IPS DF 6.9 (cell line): Measurements from ENCODE around the gene SRSF6.
A peak's percentile ranks its signal among the peaks of the same experiment; 100 is the strongest.
"Not testable (repeated sequence)": the region's sequence is repeated elsewhere in the genome, so short reads cannot be mapped to it uniquely, and the experiment has no call there.

Experiments used
- DNase-seq: peaks from one replicate; pipeline ENCODE4 v3.0.0-alpha.2; 2013; ENCODE audit warnings: low read depth, low spot score
- H3K27ac ChIP-seq: one replicate; pipeline ENCODE4 v1.5.1; 2013; ENCODE audit warnings: low read length, control low read depth
- H3K27me3 ChIP-seq: 2 replicates; pipeline ENCODE4 v1.6.1; 2013; ENCODE audit warnings: mild to moderate bottlenecking, low read length; ENCODE audit not compliant: control insufficient read depth, insufficient read depth
- H3K36me3 ChIP-seq: 2 replicates; pipeline ENCODE4 v1.6.1; 2013; ENCODE audit warnings: low read length; ENCODE audit not compliant: control insufficient read depth, insufficient read depth
- H3K4me1 ChIP-seq: 2 replicates; pipeline ENCODE4 v1.6.1; 2013; ENCODE audit warnings: low read length; ENCODE audit not compliant: control insufficient read depth, insufficient read depth
- H3K4me3 ChIP-seq: 2 replicates; pipeline ENCODE4 v1.5.1; 2013; ENCODE audit warnings: mild to moderate bottlenecking, low read length
- H3K9me3 ChIP-seq: 2 replicates; pipeline ENCODE4 v1.6.1; 2013; ENCODE audit warnings: low read length, inconsistent platforms; ENCODE audit not compliant: control insufficient read depth, insufficient read depth
- whole genome bisulfite sequencing: extraction: QIAGEN DNeasy Blood & Tissue Kit; methylation state at CpG from one replicate; pipeline ENCODE4 v1.1.7; 2013; ENCODE audit warnings: mixed read lengths, missing lambda C conversion rate; ENCODE audit not compliant: insufficient read length, insufficient coverage; 5-methylcytosine and 5-hydroxymethylcytosine counted together

Gene SRSF6

GRCh38 chr20:43457640-43458421 is at the start of gene SRSF6:
Gene SRSF6, plus strand, starts transcription at chr20:43457896. Its CDS starts 138 bp downstream, at chr20:43458034.
- WGBS = no CpG with 5 or more reads among the region's 101 CpGs
- Histone ChIP-seq H3K36me3 (peaks cover 16% of the 10 kb centered on the region; the same call in 1 of the 2 replicates), H3K27me3 (no peaks in the 10 kb centered on the region), H3K9me3 (no peaks in the 10 kb centered on the region), H3K27ac (no peak within 1 kb of the TSS), H3K4me1 (no peaks in the 10 kb centered on the region), H3K4me3 (peak within 1 kb of the TSS; percentile 66)
- DNase-seq = no peak

GRCh38 chr20:43408848-43409576 is 48.7 kb upstream of the SRSF6 start:
- no peak overlapping the region for H3K27ac ChIP-seq
- H3K27me3 ChIP-seq = no peaks in the 10 kb centered on the region
- H3K9me3 ChIP-seq = peaks cover 1% of the 10 kb centered on the region; the same call in 1 of the 2 replicates
- H3K36me3 ChIP-seq = no peaks in the 10 kb centered on the region
- no peaks in the 10 kb centered on the region for H3K4me1 ChIP-seq
- H3K4me3 ChIP-seq = no peak overlapping the region
- WGBS = no CpG with 5 or more reads among the region's 11 CpGs
- no peak for DNase-seq

GRCh38 chr20:43409577-43409913 is 48.2 kb upstream of the SRSF6 start:
- no CpG with 5 or more reads among the region's 2 CpGs for WGBS
- H3K9me3 ChIP-seq = peaks cover 1% of the 10 kb centered on the region; the same call in 1 of the 2 replicates

DNA sequence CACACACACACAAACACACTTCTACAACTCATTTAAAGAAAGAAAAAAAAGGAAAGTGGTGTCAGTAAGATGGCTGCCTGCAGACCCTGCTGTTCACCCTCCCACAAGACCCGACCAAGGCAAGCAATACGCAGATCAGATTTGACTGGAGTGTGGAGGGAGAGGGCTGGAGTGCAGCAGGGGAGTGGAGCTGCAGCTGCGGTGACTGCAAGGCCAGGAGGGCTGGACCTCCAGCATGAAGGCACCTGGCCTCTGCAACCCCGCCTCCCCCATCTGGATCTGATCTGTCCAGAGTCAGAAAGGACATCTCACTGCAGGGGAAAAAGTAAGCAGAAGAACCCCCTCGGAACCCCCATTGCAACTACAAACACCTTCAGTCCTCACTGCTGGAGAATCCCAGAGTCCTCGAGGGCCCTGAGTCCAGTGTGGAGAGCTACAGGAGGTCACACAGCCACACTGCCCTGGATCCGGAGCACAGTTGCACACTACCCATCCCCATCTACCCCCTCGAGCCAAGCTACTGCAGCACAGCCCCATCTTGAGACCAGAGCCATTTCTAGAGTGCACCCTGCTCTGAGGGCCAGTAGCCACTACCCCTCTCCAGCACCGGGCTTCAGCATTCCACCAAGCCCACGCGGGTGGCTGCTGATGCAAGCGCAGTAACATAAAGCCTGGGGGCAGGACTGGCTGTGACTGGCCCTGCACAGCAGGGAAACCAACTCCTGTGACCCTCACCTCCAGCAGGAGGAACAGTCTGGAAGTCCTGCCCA is 41.9 kb upstream of the SRSF6 start:
- DNase-seq = no peak
- no peaks in the 10 kb centered on the region for H3K27me3 ChIP-seq
- no peaks in the 10 kb centered on the region for H3K9me3 ChIP-seq
- no CpG with 5 or more reads among the region's 12 CpGs for WGBS
- H3K27ac ChIP-seq = no peak overlapping the region
- H3K4me3 ChIP-seq = no peak overlapping the region
- no peaks in the 10 kb centered on the region for H3K36me3 ChIP-seq
- no peaks in the 10 kb centered on the region for H3K4me1 ChIP-seq

More at GRCh38 chr20:43409577-43409913, 48.2 kb upstream of the SRSF6 start:
- H3K27ac ChIP-seq = no peak overlapping the region
- no peaks in the 10 kb centered on the region for H3K36me3 ChIP-seq
- no peak overlapping the region for H3K4me3 ChIP-seq
- no peak for DNase-seq
- no peaks in the 10 kb centered on the region for H3K4me1 ChIP-seq
- H3K27me3 ChIP-seq = no peaks in the 10 kb centered on the region

GRCh38 chr20:43416591-43417228 is 41.0 kb upstream of the SRSF6 start:
- WGBS = no CpG with 5 or more reads among the region's 6 CpGs
- no peaks in the 10 kb centered on the region for H3K27me3 ChIP-seq
- no peak for DNase-seq

DNA sequence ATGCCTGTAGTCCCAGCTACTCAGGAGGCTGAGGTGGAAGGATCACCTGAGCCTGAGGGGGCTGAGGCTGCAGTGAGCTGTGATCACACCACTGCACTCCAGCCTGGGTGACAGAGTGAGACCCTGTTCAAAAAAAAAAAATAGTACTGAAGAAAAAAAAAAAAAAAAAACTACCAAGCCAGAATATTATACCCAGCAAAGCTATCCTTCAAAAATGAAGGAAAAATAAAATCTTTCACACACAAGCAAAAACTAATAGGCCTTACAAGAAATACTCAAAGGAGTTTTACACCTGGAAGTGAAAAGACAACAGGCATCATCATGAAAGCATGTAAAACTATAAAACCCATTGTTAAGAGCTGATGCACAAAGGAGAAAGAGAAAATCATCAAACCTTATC is 37.5 kb upstream of the SRSF6 start:
- Histone ChIP-seq H3K4me3 (no peak overlapping the region), H3K36me3 (no peaks in the 10 kb centered on the region), H3K9me3 (no peaks in the 10 kb centered on the region), H3K27ac (no peak overlapping the region), H3K27me3 (no peaks in the 10 kb centered on the region), H3K4me1 (no peaks in the 10 kb centered on the region)
- DNase-seq = no peak

More at GRCh38 chr20:43416591-43417228, 41.0 kb upstream of the SRSF6 start:
- Histone ChIP-seq H3K27ac (no peak overlapping the region), H3K36me3 (no peaks in the 10 kb centered on the region), H3K9me3 (no peaks in the 10 kb centered on the region), H3K4me1 (no peaks in the 10 kb centered on the region), H3K4me3 (no peak overlapping the region)

DNA sequence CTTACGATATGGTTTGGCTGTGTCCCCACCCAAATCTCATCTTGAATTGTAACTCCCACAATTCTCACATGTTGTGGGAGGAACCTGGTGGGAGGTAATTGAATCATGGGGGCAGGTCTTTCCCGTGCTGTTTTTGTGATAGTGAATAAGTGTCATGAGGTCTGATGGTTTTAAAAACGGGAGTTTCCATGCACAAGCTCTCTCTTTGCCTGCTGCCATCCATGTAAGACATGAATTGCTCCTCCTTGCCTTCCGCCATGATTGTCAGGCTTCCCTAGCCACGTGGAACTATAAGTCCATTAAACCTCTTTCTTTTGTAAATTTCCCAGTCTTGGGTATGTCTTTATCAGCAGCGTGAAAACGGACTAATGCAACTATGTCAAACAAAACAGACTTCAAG is 36.8 kb upstream of the SRSF6 start:
- H3K27ac ChIP-seq, H3K4me3 ChIP-seq, H3K27me3 ChIP-seq, H3K36me3 ChIP-seq, H3K4me1 ChIP-seq, H3K9me3 ChIP-seq, DNase-seq: not testable (repeated sequence)
- no CpG with 5 or more reads among the region's 7 CpGs for WGBS

GRCh38 chr20:43426172-43426571 is 31.5 kb upstream of the SRSF6 start:
- DNase-seq = no peak
- no peak overlapping the region for H3K4me3 ChIP-seq
- no peaks in the 10 kb centered on the region for H3K36me3 ChIP-seq
- H3K27me3 ChIP-seq = no peaks in the 10 kb centered on the region
- WGBS = no CpG with 5 or more reads among the region's 5 CpGs
- peaks cover 2% of the 10 kb centered on the region for H3K4me1 ChIP-seq
- H3K9me3 ChIP-seq = no peaks in the 10 kb centered on the region
- H3K27ac ChIP-seq = no peak overlapping the region

- no peak overlapping the region for H3K27ac ChIP-seq
- peaks cover 2% of the 10 kb centered on the region for H3K4me1 ChIP-seq
- no peaks in the 10 kb centered on the region for H3K36me3 ChIP-seq
- no peaks in the 10 kb centered on the region for H3K27me3 ChIP-seq
- no peaks in the 10 kb centered on the region for H3K9me3 ChIP-seq
- DNase-seq = peak; percentile 67
- WGBS = no CpG with 5 or more reads among the region's 10 CpGs
- H3K4me3 ChIP-seq = no peak overlapping the region
These were observed 27.2 kb upstream of the SRSF6 start for GRCh38 chr20:43430265-43431133.
